HL-60 (cell line): ENCODE measurements around the gene DPP10.
"Not testable (repeated sequence)": the region's sequence is repeated elsewhere in the genome, so short reads cannot be mapped to it uniquely, and the experiment has no call there.

Experiments used
- DNase-seq, 2 experiments: peaks; one replicate each; pipeline ENCODE4 v3.0.0-alpha.2; 2010 to 2020; ENCODE audit warnings: low read depth in 1 of 2, low spot score in 1 of 2
- H3K27ac ChIP-seq: fragments of 250-450 bp; sonication (Bioruptor Pico); replicated peaks from 2 replicates; pipeline ENCODE4 v1.5.1; 2020; ENCODE audit warnings: mild to moderate bottlenecking, moderate library complexity
- H3K27me3 ChIP-seq: fragments of 250-450 bp; sonication (Bioruptor Pico); 2 replicates; pipeline ENCODE4 v1.5.1; 2021; ENCODE audit warnings: mild to moderate bottlenecking, moderate library complexity; ENCODE audit not compliant: insufficient read depth, poor library complexity, severe bottlenecking
- H3K4me3 ChIP-seq: replicated peaks from 2 replicates; pipeline ENCODE4 v1.5.1; 2011; ENCODE audit warnings: mild to moderate bottlenecking, control low read depth, low read length; ENCODE audit not compliant: insufficient read depth
- GABPA ChIP-seq: IDR thresholded peaks from 2 replicates; pipeline ENCODE4 v1.6.1; 2012; ENCODE audit warnings: low read depth
- POLR2AphosphoS5 ChIP-seq: IDR thresholded peaks from 2 replicates; pipeline ENCODE4 v1.6.1; 2012; ENCODE audit warnings: low read depth
- REST ChIP-seq: IDR thresholded peaks from 2 replicates; pipeline ENCODE4 v1.6.1; 2012; ENCODE audit warnings: low read depth; ENCODE audit not compliant: insufficient replicate concordance
- SPI1 ChIP-seq: IDR thresholded peaks from 2 replicates; pipeline ENCODE4 v1.6.1; 2012; ENCODE audit warnings: low read depth, mild to moderate bottlenecking, borderline replicate concordance
- TF ChIP-seq, protein P1 (sequence below): IDR thresholded peaks from one replicate; pipeline ENCODE4 v1.5.1; 2011; ENCODE audit warnings: low read length, control low read depth, inconsistent platforms; ENCODE audit not compliant: insufficient read depth

The DPP10 gene

GRCh38 chr2:114406347-114406746 lies 36.1 kb upstream of the DPP10 start:
- Histone ChIP-seq H3K4me3 (no peak overlapping the region), H3K27me3 (no peaks in the 10 kb centered on the region), H3K27ac (no peak overlapping the region)
- DNase-seq: no peak
- TF ChIP-seq GABPA (no peak), SPI1 (no peak), POLR2AphosphoS5 (no peak), REST (no peak)
- TF ChIP-seq, protein P1, sequence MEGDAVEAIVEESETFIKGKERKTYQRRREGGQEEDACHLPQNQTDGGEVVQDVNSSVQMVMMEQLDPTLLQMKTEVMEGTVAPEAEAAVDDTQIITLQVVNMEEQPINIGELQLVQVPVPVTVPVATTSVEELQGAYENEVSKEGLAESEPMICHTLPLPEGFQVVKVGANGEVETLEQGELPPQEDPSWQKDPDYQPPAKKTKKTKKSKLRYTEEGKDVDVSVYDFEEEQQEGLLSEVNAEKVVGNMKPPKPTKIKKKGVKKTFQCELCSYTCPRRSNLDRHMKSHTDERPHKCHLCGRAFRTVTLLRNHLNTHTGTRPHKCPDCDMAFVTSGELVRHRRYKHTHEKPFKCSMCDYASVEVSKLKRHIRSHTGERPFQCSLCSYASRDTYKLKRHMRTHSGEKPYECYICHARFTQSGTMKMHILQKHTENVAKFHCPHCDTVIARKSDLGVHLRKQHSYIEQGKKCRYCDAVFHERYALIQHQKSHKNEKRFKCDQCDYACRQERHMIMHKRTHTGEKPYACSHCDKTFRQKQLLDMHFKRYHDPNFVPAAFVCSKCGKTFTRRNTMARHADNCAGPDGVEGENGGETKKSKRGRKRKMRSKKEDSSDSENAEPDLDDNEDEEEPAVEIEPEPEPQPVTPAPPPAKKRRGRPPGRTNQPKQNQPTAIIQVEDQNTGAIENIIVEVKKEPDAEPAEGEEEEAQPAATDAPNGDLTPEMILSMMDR: no peak

DNA sequence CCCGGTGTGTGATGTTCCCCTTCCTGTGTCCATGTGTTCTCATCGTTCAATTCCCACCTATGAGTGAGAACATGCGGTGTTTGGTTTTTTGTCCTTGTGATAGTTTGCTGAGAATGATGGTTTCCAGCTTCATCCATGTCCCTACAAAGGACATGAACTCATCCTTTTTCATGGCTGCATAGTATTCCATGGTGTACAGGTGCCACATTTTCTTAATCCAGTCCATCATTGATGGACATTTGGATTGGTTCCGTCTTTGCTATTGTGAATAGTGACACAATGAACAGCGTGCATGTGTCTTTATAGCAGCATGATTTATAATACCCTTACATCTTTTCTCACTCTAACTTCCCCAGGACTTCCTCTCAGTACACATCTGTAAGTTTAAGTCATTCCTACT lies 35.1 kb upstream of the DPP10 start:
- not testable (repeated sequence) for H3K27ac ChIP-seq, H3K27me3 ChIP-seq, H3K4me3 ChIP-seq, DNase-seq

DNA sequence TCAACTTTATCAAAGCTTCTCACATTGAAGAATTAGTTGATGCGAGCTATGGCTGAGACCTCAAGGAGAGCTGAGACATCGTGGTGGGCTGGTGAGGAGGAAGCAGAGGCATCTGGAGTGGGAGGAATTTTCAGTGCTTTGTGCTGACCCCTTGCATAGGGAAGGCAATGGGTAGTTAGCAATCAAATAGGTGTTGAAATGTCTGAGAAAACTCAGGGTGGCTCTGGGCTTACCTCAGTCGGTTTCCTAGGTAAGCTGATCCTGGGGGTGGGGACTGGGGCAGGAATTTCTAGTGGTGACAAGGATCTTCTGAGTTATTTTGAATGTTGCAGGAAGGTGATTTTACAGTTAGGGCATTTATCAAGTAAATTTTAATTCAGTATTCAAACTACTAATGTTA lies 20.7 kb upstream of the DPP10 start:
- H3K27ac ChIP-seq: no peak overlapping the region
- no peak overlapping the region for H3K4me3 ChIP-seq
- TF ChIP-seq, protein P1: no peak
- TF ChIP-seq GABPA (no peak), REST (no peak), SPI1 (no peak), POLR2AphosphoS5 (no peak)
- no peak for DNase-seq
- no peaks in the 10 kb centered on the region for H3K27me3 ChIP-seq

GRCh38 chr2:114424699-114425098 lies 17.7 kb upstream of the DPP10 start:
- no peak for TF ChIP-seq GABPA
- no peak for TF ChIP-seq REST
- TF ChIP-seq, protein P1: no peak
- TF ChIP-seq SPI1: no peak
- no peak for TF ChIP-seq POLR2AphosphoS5
- no peaks in the 10 kb centered on the region for H3K27me3 ChIP-seq
- DNase-seq: no peak
- H3K27ac ChIP-seq: no peak overlapping the region
- no peak overlapping the region for H3K4me3 ChIP-seq
